Femur (tissue), 1 donor: ENCODE measurements around the gene ONECUT1.

Source experiments
- DNase-seq: peaks from one replicate; pipeline ENCODE4 v3.0.0-alpha.2; 2017

Gene ONECUT1

DNA sequence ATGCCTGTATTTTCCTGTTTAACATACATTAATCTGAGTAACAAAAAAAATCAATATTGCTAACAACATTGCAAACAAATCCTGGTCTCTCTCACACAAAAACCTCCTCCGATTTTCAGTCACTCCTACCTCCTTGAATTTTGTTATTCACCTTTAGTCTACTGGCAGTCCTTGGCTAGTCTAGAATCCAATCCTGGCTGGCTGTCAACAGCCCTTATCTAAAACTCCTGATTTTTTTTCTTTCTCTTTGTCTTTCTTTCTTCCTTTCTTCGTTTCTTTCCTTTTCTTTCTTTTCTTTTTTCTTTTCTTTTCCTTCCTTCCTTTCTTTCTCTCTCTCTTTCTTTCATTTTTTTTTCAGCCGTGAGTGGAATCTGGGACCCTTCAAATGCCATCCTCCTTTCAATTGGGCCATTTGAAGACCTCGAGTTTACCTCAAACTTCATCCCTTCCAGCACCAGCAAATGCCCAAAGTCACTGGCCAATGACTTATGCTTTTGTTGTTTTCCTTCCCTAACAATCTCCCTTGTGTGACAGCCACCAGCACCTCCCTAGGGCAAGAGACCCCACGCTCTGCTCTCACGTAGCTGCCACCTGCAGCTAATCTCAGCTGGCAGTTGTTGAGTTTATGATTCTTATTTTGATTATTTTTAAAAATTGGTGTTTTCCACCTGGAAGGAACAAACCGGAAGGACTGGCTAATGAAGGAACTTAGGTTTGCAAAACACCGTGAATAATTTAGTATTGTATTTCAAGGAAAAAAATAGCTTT, 6.8 kb upstream of the ONECUT1 start:
- DNase-seq, result no peak

DNA sequence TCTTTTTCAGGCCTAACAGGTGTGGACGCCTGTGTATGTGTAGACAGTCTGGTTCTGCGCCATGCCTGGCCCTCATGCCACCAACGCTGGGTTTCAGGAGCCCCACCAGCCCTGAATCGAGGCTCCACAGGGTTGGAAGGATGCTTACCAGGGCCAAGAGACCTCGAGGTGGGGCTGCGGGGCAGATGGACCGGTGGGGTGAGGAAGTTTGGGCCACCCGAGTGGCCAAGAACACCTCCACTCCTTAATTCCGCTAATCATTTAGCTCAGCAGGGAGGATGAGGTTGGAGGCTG, 6.0 kb upstream of the ONECUT1 start:
- no peak for DNase-seq

- DNase-seq, result no peak
Measured at GRCh38 chr15:52795464-52796227, 5.5 kb upstream of the ONECUT1 start.

DNA sequence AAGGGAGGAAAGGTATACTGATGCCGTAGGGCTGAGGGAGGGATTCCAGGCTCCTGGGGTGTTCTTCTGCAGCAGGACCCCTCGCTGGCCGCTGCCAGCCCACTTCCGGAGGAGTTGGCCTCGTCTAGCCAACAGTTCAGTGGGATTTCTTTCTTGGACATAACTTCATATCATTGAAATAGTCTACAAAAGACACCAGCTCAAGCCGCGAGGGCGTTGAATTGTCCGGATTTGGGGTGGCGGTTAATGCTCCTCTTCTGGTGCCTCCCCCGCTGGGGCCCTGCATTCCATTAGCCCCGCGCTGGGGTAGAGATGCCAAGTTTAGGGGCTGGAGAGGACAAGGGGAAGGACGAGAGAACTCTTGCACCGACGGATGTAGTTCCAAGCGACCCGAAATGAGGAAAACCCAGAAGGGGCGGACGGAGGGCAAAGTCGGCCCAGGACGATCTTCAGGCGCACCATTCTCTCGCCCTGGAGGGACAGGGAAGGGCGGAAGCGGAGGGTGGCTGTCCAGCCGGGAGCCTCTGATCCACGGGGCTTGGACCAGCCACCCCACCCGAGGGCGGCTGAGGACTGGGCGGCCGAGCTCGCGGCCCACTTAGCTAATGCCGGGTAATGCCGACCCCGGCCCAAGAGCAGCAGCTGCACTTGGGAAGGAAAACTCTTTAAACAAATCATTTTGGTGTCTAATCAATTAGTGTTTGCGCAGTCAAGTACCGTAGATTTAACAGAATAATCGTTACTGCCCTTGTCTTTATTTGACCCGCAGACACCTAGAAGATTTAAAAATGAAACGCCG, 4.7 kb upstream of the ONECUT1 start:
- DNase-seq, result no peak

GRCh38 chr15:52791776-52792175, 1.6 kb upstream of the ONECUT1 start:
- no peak for DNase-seq

DNA sequence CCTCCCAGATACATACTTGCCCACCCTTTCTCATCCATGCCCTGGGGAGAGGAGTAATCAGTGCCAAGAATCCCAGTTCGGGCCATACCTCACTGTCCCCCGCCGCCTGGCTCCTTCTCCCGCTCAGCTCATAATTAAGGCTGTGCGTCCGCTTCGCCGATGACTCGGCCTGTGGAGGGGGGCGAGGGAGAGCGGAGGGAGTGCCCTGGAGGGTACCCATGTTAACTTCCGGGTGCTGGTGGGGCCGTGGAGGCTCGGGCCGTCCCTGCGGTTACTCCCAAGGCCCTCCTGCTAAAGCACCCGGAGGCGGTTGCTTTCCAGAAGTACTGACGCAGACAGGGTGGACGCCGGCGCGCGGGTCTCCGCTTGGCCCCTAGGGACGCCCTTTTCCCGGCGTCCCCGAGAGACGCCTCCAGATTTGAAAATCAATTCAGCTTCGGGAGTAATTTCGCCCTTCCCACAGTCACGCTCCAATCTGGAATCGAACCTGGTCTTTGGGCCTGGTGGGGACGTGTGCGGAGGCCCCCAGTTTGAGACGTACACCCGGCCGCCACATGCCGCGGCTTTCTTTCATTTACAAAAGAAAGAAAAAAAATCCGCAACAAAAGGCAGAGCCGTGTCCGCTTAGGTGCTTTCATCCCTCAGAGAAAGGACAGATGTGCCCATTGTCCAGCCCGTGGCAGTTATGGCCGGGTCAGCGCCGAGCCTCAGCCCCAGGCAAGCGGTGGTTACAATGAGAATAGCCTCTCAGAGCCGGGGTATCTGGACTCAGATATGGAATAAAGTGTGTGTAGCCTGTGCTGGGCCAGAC, 1.0 kb upstream of the ONECUT1 start:
- no peak for DNase-seq

DNA sequence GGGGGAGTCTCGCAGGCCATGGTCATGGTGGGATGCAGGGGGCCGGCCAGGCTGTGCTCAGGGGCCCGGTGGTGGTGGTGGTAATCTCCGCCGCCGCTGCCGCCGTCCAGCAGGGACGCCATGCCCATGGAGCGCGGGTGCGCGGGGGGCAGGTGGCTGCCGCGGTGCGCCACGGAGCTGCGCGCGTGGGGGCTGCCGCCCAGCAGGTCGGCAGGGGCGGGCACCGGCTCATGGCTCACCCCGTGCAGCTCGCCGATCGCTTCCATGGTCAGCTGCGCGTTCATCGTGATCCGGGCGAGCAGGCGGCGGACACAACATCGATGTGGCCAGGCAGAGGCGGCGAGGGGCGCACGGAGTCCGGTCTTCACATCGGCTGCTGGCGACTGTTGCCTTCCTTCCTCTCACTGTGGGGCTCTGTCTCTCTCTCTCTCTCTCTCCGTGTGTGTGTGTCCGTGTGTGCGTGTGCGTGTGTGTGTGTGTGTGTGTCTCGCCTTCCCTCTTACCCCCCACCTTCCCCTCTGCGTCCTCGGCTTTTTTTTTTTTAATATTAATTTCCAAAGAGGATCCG, 451 bp downstream of the ONECUT1 start:
- DNase-seq, result no peak

DNA sequence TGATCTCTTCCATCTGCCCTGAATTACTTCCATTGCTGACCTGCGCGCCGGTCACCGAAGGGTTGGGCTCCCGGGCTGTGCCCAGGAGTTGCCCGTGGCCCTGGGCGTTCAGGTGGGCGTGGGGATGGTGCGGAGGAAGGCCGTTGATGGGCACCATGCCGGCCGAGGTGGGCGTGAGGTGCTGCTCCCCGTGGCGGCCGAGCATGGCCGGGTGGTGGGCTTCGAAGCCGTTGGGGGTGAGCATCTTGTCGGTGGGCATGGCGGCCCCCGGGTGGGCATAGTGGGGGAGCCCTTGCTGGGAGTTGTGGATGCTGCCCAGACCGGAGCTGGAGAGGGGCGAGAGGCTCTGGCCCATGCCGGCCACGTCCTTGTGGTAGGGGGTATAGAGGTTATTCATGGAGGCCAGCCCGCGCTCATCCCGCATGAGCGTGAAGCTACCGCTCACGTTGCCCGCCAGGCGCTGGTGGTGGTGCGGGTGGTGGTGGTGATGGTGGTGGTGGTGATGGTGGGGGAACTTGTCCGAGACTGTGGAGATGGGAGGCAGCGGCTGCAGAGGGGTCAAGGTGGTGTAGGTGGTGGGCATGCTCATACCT, 1.0 kb downstream of the ONECUT1 start:
- no peak for DNase-seq

GRCh38 chr15:52788099-52788986, 1.8 kb downstream of the ONECUT1 start:
- DNase-seq, result no peak

GRCh38 chr15:52787549-52788098, 2.5 kb downstream of the ONECUT1 start:
- no peak for DNase-seq

DNA sequence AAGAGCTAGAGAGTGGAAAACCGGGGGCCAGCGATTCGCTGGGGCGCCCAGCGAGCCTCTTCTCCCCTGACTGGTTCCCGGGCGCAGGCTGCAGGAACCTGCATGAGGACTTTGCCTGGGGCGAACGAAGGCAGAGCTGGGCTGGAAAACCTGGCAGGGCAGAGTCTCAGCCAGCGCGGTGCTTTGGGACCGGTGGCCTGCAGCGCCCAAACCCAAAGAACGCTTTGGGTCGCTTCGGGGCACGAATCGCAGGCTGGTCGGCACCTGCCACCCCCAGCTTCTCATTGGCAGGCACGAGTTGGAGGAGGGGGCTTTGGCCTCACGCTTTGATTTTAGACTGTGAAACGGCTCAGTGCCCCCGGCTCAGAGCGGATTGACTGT, 3.0 kb downstream of the ONECUT1 start:
- no peak for DNase-seq

GRCh38 chr15:52786436-52787122, 3.6 kb downstream of the ONECUT1 start:
- DNase-seq, result no peak

DNA sequence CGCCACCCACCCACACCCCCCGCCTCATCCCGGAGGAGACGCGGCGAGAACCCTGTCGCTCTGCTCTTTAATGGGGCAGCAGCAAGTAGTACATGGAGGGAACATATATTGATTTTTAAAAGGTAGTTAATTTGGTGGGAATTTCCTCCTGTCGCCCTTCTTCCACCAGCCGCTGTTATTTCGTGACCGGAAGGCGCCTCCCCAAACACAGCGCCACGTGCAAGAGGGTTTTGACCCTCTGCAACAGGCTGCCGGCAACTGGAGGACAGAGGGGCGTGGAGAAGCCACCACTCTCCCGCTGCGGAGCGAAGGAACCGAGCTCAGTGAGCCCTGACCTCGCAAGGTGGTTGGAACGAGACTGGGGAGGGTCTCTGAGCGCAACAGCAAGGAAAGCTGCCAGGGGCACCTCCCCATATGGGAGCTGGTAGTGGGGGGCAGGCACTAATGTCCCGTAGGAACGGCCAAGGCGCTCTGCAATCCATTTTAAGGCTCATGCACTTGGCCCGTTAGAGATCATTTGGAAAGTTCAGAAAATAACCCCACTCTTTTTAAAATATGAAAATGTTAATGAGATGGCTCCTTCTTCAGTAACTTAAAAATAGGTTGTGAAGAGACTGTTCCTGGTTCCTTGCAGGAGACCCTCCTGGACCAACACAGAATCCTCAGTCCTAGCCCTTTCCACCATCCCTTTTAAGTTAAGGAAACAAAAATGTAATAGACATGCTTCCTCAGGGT, 4.3 kb downstream of the ONECUT1 start:
- DNase-seq, result no peak

- no peak for DNase-seq
Measured at GRCh38 chr15:52784799-52785671, 5.1 kb downstream of the ONECUT1 start.

- no peak for DNase-seq
Measured at GRCh38 chr15:52783929-52784798, 6.0 kb downstream of the ONECUT1 start.

GRCh38 chr15:52783191-52783829, 6.8 kb downstream of the ONECUT1 start:
- no peak for DNase-seq

GRCh38 chr15:52782514-52782913, 7.6 kb downstream of the ONECUT1 start:
- DNase-seq, result no peak
